Hepatic stellate cell (primary cell): ENCODE measurements around the gene TMEM213.

Source experiments
- DNase-seq: peaks from one replicate; pipeline ENCODE4 v3.0.0; 2011; ENCODE audit warnings: low spot score

The TMEM213 gene, protein sequence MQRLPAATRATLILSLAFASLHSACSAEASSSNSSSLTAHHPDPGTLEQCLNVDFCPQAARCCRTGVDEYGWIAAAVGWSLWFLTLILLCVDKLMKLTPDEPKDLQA

DNA sequence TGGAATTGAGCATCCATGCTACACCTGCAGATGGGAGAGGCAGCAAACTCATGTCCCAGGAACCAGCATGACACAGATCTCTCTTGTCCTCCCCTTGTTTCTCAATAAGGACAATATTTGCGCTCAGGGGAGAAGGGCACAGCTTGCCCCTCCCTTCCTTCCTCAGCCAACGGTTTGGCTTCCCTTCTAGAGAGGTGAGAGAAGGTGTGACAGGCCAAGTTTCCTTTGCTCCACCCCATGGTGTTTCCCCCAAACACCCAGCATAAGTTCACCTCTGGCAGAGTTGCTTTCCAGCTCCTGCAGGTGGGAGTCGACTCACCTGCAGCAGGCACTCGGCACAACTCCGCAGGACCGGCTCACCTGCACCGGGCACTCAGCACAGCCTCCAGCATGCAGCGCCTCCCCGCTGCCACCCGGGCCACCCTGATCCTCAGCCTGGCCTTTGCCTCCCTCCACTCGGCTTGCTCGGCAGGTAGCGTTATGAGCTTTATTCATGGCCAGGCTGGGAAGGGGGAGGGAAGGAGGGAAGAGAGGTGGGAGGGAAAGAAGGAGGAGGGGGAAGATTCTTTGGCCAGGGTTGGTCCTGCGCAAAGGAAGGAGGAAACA, at the start of gene TMEM213, which contains the start of gene ATP6V0A4:
Gene TMEM213, plus strand, starts transcription at position 280 of the 606 bp plus-strand sequence. Its CDS starts 111 bp downstream, at position 391.
Gene ATP6V0A4, minus strand, starts transcription at position 482 of the 606 bp plus-strand sequence. CDS start 26,949 bp downstream, outside the sequence.
- no peak for DNase-seq

DNA sequence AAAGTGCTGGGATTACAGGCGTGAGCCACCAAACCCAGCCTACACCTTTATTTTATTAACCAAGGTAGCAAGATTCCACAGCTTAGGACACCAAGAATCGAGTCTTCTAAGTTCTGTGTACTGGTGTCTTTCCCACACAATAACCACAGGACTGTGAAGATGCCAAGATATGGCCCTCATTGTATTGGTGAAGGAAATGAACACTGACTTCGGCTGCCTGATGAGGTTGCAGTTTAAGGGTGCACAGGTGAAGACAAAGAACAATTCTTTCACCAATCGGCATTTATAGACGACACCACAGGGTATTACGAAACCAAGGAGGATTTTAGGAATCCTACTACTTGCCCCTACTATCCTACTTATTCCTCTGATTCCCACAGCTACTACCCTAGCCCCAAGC, 49.1 kb upstream of the TMEM213 start:
- no peak for DNase-seq

DNA sequence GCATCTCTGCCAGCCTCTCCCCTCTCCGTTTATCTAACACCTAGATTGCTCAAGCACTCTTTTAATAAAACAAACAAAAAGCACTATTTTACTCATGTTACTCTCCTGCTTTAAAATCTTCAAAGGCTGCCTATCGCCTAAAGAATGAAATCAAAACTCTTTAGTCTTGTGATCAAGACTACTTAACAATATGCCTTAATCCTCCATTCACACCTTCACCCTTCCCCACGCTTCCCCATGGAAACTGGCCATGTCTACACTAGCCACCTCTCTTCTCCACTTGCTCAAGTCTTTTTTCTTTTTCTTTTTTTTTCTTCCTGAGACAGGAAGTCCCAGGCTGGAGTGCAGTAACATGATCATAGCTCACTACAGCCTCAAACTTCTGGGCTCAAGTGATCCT, 47.8 kb upstream of the TMEM213 start:
- no peak for DNase-seq

DNA sequence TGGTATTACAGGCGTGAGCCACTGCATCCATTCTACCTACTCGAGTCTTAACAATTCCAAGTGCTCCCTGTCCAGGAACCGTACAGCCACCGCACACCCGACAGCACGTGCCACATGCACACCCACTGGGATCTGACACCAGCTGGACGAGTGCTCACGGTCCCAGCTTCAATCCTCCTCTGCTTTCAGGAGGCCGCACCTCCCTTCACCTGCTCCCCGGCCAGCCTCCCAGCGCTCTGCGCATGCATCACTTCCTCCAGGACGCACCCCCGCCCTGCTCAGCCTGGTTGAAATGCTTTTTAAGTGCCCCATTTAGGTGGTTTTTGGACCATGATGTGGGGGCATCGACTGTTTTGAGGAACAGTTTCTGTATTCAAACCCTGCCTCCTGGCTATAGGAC, 47.3 kb upstream of the TMEM213 start:
- DNase-seq: no peak

DNA sequence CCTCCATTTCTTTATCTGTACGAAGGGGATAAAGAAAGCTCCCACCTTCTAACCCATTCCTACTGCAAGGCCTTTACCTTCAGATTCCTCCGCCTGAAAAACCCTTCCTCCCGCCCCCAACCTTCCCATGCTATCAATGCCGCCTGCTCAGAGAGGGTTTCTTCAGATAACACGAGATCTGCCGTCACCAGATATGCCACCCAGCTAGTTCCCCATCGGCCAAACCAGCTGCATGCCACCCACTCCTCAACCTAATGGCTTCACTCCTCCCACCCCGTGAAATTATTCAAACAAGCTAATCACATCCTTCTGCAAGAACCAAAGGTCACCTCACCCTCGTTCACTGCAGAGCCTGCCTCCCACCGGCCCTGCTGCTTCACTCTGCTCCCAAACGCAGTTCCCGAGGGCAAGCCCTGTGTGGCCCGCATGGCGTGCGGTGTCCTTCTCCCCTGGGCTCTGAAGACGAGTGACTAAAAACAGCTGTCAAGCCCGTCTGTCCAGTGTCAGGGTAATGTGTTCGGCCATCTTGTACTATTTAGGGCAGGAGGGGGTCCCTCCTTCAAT, 46.8 kb upstream of the TMEM213 start:
- no peak for DNase-seq

DNA sequence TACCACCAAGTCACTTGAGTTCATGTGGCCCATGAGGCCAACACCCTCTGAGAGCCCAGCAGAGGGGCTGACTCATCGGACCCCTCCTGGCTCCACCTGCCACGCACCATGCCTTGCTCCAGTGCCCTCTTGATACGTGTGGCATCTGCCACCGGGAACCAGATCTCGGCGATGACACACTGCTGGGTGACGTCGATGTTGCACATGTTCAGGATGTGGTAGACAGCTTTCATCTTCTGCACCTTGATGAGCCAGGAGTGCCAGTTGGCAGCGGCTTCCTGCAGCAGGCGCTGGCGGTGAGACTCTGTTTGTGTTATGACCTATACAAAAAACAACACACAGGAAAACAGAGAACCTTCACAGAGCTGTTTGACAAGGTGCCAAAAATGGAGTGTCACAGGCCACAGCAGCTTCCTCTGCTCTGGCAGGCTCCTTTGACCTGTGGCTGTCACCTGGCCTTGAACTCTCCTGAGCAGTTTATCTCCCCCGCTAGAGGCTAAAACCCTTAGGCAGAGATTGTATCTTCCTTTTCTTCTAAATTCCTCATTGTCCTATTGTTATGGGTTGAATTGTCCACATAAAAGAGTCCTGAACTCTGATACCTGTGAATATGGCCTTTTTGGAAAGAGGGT, 45.2 kb upstream of the TMEM213 start:
- DNase-seq: no peak

DNA sequence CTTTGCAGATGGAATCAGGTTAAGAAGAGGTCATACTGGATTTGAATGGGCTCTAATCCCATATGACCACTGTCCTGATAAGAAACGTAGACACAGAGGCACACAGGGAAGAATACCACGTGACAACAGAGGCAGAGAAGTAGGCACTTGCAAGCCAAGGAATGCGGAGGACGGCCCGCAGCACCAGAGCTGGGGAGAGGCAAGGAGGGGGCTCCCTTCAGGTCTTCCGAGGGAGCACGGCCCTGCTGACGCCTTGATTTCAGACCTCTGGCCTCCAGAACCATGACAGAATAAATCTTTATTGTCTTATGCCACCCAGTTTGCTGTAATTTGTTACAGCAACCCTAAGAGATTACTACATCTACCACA, 44.7 kb upstream of the TMEM213 start:
- DNase-seq: no peak

DNA sequence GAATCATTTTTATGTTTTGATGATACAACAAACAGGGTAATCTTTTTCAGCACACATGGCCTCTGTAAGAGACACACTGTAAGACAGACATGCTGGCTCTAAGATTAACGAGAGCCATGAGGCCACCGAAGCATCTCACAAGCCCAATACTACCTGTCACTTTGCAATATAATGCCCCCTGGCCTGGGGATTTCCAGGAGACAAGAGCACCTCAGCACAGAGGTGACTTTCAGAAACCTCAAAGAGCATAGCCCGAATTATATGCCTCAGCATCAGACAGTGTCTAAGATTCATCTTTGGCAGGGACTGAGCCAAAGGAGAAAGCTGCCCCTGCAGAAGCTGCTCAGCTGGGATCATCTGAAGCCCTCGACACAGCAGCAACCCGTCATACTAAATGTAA, 44.2 kb upstream of the TMEM213 start:
- no peak for DNase-seq

DNA sequence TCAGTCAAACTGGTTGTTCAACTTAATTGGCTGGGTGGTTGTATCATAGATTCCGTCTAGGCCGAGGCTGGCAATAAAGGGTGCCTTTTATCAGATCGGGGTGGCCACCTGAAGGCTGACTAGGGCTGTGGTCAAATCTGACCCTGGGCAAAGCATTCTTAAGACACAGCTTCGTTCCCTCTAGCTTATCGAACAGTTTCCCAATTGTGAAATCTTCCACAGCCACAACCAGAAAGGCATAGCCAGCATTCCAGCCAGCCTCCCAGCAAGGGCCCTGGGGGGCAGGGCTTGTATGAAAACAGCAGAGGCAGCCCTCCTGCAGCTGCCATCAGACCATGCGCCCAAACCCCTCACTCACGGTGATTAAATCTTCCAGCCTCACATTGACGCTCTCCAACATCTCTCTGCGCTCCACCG, 42.5 kb upstream of the TMEM213 start:
- DNase-seq: no peak

DNA sequence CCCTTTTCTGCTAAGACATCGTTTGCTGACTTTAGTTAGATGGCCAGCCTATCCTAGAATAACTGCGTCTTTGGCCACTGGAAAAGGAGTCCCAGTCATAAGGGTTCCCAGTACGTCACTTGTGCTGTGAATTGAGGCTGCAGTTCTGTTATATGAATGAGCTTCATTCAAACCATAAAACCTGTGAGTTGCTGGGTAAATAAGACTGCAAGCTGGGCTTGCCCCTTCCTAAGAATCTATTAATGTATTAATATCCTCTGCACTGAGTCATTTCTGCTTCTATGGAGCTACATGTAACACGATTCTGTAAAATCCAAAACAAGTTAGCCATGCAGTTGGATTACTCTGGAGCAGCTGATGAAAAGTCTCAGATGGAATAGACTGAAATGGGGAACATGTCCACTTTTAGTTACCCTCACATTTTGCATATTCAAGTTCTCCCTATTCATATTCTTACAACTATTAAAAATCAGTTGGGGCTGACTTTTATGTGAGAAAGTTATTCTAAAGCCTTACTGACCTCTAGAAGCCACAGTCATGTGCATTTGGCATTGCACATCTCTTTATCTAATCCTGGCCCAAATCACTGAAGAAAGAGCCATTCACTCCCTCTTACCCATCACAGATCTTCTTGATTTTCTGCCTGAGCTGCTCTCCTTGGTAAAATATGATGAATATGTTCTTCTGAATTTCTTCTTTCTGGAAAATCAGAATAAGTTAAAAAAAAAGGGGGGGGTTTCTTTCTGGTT, 41.8 kb upstream of the TMEM213 start:
- DNase-seq: no peak

DNA sequence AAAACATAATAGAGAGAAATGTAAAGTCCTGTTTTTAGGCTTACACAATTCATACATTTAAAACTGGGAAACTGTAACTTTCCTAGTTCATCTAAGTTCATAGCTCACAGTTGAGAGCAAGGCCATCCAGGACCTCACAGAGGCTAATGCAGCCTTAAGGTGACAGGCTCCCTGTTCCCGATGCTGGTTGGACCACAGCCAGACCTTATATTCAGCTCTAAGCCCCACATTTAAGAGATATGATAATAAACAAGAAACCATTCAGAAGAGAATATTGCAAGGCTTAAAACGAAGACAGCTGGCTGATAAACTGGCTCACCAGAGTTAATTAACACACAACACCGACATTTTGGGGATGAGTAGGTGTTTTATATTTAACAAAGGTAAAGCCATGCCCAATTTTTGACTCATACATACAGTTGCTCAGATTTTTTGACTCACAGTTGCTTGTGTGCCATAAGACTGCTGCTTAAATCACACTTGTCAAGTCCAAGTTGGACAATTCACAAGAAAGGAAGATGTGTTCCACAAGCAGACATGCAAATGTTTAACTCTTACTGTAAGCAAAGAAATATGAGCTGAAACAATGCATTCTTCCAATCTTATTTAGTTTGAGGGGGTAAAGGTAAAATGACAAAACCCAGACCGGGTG, 41.1 kb upstream of the TMEM213 start:
- no peak for DNase-seq

DNA sequence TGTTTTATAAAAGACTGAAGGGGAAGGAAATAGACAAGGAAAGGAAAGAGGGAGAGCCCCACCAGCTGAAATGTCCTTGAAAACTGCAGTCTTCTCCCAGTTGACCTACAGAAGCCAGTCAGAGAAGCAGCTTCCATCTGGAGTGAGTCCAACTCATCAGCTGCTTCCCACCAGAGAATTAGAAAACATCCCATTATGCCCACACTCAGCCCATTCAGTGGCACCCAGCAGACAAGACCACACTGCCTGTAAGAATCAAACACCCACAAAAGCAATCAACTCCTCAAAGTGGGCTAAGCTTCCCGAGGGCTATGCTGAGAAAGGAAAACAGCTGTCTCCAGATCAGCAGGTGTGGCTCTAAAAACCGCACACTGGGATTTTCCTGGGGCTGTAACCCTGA, 29.6 kb upstream of the TMEM213 start:
- no peak for DNase-seq

DNA sequence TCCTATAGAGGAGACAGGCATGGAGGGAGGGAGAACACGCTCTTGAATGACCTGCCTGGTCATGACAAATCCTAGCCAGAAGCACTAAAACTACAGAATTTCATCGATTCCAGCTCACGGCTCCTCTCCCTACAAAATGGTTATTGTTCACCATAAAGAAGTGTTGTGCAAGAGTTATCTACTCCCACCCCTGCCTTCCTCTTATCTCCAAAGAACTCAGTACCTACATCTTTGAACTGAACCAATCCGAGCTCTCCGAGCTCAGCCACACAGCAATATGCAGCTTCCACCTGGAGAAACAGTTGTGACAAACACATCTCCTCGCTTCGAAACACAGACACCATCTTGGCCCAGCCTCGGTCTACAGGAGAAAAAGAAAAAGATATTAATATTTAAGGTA, 26.9 kb upstream of the TMEM213 start:
- no peak for DNase-seq

DNA sequence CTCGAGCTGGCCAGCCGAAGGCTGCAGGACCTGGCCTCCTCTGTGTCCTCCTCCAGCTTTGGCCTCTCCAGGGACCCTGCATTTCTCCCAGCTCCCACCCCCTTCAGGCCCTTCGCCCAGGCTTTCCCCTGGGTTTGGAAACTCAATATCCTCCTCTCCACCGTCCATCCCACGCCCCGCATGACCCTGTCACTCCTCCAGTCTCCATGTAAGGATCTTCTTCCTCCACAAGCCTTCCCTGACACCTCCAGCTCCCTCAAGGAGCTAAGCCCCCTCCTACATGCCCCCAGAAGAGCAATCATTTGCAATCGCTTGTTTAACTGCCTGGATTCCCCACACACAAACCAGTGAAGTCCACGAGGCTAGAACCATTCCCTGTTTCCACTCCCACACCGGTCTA, 24.6 kb upstream of the TMEM213 start:
- no peak for DNase-seq

DNA sequence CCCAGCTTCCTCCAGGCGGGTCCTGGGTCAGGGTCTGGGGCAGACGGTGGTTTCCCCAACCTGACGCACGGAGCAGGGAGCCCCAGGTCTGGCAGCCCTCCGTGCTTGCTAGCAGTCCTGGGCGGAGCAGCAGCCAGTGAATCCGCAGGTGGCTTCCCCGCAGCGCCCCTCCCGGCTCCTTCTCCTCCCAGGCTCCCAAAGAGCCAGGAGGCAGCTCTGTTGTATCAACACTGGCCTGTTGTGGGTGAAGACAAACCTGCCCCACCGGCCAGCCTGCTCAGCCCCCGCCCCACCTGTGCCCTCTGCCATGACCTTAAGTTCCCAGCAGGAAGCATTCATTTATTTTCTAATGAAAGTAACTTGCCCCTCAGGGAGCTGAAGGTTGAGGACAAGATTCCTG, 24.0 kb upstream of the TMEM213 start:
- no peak for DNase-seq

DNA sequence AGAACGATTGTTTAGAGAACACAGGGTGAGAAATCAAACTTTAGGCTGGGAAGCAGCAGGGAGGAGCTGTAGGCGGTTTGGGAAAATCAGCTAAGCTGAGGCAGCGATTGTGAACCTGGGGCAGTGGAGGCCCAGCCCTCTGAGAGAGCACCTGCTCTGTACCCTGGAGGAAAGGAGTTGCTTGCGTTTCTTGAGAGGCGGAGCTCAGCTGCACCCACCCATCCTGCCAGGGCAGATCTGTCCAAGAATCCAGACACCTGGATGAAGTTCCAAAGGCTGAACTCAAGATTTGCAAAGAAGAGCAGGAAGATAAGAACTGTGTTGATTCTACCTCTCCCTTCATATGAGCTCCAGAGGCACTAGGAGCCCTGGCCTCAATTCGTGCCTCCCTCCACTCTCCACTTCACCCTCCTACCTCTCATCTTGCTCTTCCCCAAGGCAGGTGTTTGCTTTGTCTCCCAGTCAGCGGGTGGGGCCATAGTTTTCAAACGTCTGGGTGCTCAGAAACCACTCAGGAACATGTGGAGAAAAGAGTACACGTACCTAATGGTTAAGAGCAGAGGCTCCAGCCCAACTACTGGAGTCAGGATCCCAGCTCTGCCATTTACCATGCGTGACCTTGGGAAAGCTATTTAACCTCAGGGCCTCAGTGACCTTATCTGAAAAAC, 21.5 kb upstream of the TMEM213 start:
- no peak for DNase-seq

DNA sequence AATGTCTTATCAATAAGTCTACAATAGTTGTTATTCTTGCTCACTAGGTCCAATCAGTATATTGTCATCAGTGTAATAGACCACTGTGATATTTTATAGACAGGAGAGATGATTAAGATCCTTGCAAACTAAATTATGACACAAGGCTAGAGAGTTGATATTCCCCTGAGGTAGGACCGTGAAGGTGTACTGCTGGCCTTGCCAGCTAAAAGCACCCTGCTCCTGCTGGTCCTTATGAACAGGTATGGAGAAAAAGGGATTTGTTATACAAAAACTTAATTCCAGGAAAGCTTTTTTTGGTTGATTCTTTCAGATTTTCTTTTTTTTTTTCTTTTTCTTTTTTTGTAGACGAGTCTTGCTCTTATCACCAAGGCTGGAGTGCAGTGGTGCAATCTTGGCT, 16.8 kb upstream of the TMEM213 start:
- no peak for DNase-seq

DNA sequence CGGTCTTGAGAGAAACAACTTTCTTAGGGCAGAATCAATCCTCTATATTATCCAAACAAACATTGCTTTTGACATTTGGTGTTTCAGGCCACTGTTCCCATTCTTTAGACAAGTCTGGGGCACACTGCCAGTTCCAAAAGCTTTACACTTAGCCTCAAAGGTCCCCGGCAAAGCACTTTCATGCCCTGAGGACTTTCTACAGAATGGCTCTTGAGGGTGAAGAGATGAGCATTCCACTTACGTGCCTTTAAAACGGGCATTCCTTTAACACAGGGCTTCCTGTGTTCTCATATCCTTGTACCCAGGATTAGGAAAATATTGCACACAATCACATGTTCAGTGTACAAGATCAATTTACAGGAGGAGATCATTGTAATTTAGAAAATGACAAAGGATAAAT, 13.1 kb upstream of the TMEM213 start:
- DNase-seq: no peak

DNA sequence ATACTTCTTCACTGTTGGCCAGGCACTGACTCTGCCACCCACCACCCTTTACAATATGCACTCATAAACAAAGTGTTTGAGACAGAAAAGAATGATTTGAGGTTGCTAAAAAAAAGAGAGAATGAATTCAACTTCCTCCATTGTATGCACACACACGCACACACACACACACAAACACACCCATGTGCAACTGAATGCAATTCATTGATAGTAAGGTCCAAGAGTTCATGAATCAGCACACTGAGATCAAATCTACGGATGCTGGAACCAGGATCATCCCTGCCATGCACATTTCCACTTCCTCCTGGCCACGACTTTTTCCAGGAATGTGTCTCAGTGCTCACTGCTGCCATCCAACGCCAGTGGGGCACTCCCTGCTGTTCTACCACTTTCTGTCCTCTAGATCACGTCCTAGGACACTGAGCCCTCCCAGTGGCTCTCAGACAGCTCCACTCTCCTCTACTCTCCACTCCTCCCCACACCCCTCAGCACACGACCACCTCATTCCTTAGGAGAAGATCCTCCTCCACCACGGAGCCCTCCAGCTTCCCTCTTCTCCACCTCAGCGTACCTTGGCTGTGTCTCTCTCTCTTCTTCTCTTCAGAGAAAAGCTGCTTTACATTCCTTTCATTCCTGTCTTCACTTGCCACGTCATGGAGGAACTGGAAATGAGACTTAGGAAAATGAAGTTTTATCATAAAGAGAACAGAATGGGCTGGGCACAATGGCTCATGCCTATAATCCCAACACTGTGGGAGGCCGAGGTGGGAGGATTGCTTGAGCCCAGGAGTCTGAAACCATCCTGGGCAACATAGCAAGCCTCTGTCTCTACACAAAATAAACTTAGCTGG, 12.0 kb upstream of the TMEM213 start:
- no peak for DNase-seq

DNA sequence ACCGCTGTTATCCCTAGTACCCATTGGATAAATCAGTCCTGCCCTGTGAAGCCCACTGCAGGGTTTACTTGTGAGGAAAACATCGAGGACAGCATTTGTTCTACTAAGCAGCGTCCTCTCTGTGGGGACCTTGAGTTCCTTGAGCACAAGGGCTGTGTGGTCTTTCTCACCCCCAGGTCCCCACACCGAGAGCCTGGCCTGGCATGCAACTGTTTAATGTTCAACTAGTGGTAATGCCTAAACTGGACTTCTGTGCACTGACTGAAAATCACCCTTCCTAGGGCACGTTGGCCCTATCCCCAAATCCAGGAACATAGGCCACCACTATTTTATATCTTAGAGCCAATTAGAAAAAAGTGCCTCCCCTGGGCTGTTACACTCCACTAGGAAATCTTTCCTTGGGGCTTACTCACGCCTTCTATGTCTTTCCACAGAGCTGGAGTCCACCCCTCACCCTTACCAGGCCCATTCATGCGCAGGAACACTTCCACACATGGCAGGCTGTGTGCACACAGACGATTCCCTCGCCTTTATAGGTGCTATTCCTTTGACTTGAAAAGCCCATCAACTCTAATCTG, 1.7 kb upstream of the TMEM213 start:
- no peak for DNase-seq
